Astrocyte (in vitro differentiated cells and primary cell): ENCODE results near the gene GLB1L2. TPM values are rescaled to one million over a fixed set of nuclear protein-coding genes. Genes with fewer than 3 reads are reported as not detected.

Experiments
- DNase-seq: peaks from one replicate; pipeline ENCODE4 v3.0.0-alpha.2; 2010; ENCODE audit warnings: low read depth
- FAIRE-seq: peaks from 2 replicates; lab custom pipeline; 2011; peaks lifted over from hg19 to GRCh38; lab: Jason Lieb, UNC
- H2AFZ ChIP-seq: 2 replicates; pipeline ENCODE4 v1.6.0; 2012; ENCODE audit warnings: low read depth, low read length, inconsistent platforms
- H3K27ac ChIP-seq: 2 replicates; pipeline ENCODE4 v1.5.1; 2011; ENCODE audit warnings: low read depth, low read length, inconsistent platforms
- H3K27me3 ChIP-seq: 2 replicates; pipeline ENCODE4 v1.6.0; 2011; ENCODE audit warnings: low read length, inconsistent platforms; ENCODE audit not compliant: insufficient read depth
- H3K36me3 ChIP-seq: 2 replicates; pipeline ENCODE4 v1.5.1; 2011; ENCODE audit warnings: low read length, inconsistent platforms; ENCODE audit not compliant: insufficient read depth
- H3K4me1 ChIP-seq: 2 replicates; pipeline ENCODE4 v1.5.1; 2011; ENCODE audit warnings: low read length, inconsistent platforms; ENCODE audit not compliant: insufficient read depth
- H3K4me2 ChIP-seq: 2 replicates; pipeline ENCODE4 v1.6.0; 2012; ENCODE audit warnings: low read length, inconsistent platforms
- H3K4me3 ChIP-seq: 2 replicates; pipeline ENCODE4 v1.5.1; 2011; ENCODE audit warnings: low read depth, mild to moderate bottlenecking, low read length, inconsistent platforms; ENCODE audit not compliant: insufficient read depth
- H3K79me2 ChIP-seq: 2 replicates; pipeline ENCODE4 v1.6.0; 2012; ENCODE audit warnings: mild to moderate bottlenecking, low read length, inconsistent platforms; ENCODE audit not compliant: insufficient read depth
- H3K9ac ChIP-seq: 2 replicates; pipeline ENCODE4 v1.6.0; 2012; ENCODE audit warnings: mild to moderate bottlenecking, low read length, inconsistent platforms
- H3K9me3 ChIP-seq: 2 replicates; pipeline ENCODE4 v1.5.1; 2012; ENCODE audit warnings: low read depth, mild to moderate bottlenecking, low read length, inconsistent platforms; ENCODE audit not compliant: insufficient read depth
- H4K20me1 ChIP-seq: 2 replicates; pipeline ENCODE4 v1.6.0; 2012; ENCODE audit warnings: low read length, inconsistent platforms; ENCODE audit not compliant: insufficient read depth
- H3K27ac Mint-ChIP-seq: one replicate; pipeline ENCODE4 v1.8.0; 2021; ENCODE audit warnings: mild to moderate bottlenecking, mixed read lengths; ENCODE audit not compliant: unreplicated experiment
- H3K27me3 Mint-ChIP-seq: one replicate; pipeline ENCODE4 v1.8.0; 2021; ENCODE audit warnings: low read depth, mixed read lengths; ENCODE audit not compliant: unreplicated experiment
- H3K36me3 Mint-ChIP-seq: one replicate; pipeline ENCODE4 v1.8.0; 2021; ENCODE audit warnings: low read depth, mixed read lengths; ENCODE audit not compliant: unreplicated experiment
- H3K4me1 Mint-ChIP-seq: one replicate; pipeline ENCODE4 v1.8.0; 2021; ENCODE audit warnings: low read depth, mixed read lengths; ENCODE audit not compliant: unreplicated experiment
- H3K4me3 Mint-ChIP-seq: one replicate; pipeline ENCODE4 v1.8.0; 2021; ENCODE audit warnings: mild to moderate bottlenecking, moderate library complexity, mixed read lengths; ENCODE audit not compliant: unreplicated experiment
- H3K9me3 Mint-ChIP-seq: one replicate; pipeline ENCODE4 v1.8.0; 2021; ENCODE audit warnings: mild to moderate bottlenecking, mixed read lengths; ENCODE audit not compliant: unreplicated experiment
- CTCF ChIP-seq: IDR thresholded peaks from 2 replicates; pipeline ENCODE4 v1.5.1; 2011; ENCODE audit warnings: low read depth, mild to moderate bottlenecking, inconsistent platforms, low read length, moderate library complexity; ENCODE audit not compliant: insufficient read depth
- EZH2 ChIP-seq: IDR thresholded peaks from 2 replicates; pipeline ENCODE4 v1.6.1; 2012; ENCODE audit warnings: mild to moderate bottlenecking, low read length, inconsistent platforms; ENCODE audit not compliant: insufficient read depth
- total RNA-seq: library from RNA; stranded (reverse); gene quantifications from 2 replicates; pipeline ENCODE4 v1.2.1, GENCODE V29; 2021

Gene GLB1L2
- total RNA-seq, 1 donor from 2014 or later, result 2.8 TPM

GRCh38 chr11:134367781-134368180 lies 36.0 kb downstream of the GLB1L2 start:
- Histone ChIP-seq H3K36me3 (no peaks in the 10 kb centered on the region), H2AFZ (no peak overlapping the region), H3K4me2 (no peak overlapping the region), H3K9me3 (no peaks in the 10 kb centered on the region), H3K27ac (no peak overlapping the region), H3K4me3 (no peak overlapping the region), H3K79me2 (no peaks in the 10 kb centered on the region), H3K27me3 (no peaks in the 10 kb centered on the region), H3K4me1 (no peaks in the 10 kb centered on the region), H4K20me1 (no peaks in the 10 kb centered on the region), H3K9ac (no peak overlapping the region)
- Mint-ChIP-seq H3K27ac (no peak overlapping the region), H3K4me1 (no peaks in the 10 kb centered on the region), H3K27me3 (peaks cover 45% of the 10 kb centered on the region), H3K9me3 (no peaks in the 10 kb centered on the region), H3K4me3 (no peak overlapping the region), H3K36me3 (no peaks in the 10 kb centered on the region)
- DNase-seq (no peak), FAIRE-seq (no peak)
- TF ChIP-seq CTCF (no peak), EZH2 (no peak)

DNA sequence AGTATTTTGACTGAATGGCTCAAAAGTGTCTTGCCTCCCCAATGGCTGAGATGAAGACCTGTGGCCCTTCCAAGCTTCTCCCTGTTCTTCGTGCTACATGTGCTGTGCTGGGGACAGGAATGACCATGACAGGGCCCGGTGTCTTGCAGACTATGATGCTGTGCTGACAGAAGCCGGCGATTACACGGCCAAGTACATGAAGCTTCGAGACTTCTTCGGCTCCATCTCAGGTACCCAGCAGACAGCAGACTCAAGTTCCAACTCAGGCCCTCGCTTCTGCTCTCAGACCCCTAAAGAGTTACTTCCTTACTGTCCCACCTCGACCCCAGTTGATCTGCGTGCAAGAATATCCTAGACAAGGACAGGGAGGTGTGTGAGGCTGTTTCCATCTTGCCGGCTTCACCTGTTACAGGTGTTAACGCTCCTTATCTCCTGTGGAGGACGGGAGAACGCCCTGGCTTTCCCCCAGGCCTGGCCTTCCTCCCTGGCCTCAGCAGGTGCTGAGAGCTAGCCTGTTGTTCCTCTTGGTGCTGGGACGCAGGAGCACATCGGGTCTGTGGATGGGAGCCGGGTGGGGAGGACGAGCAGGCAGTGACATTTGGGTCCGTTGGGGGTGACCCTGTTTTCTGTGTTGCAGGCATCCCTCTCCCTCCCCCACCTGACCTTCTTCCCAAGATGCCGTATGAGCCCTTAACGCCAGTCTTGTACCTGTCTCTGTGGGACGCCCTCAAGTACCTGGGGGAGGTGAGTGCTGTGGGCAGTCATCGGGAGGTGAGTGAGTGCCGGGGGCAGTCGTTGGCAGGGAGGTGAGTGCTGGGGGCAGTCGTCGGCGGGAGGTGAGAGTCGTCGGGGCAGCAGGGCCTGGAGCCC lies 38.1 kb downstream of the GLB1L2 start:
- Histone ChIP-seq H3K79me2 (no peaks in the 10 kb centered on the region), H3K4me3 (no peak overlapping the region), H3K27me3 (no peaks in the 10 kb centered on the region), H3K9ac (no peak overlapping the region), H3K36me3 (no peaks in the 10 kb centered on the region), H3K4me1 (no peaks in the 10 kb centered on the region), H3K27ac (no peak overlapping the region), H3K4me2 (no peak overlapping the region), H3K9me3 (no peaks in the 10 kb centered on the region), H2AFZ (no peak overlapping the region), H4K20me1 (no peaks in the 10 kb centered on the region)
- Mint-ChIP-seq H3K4me3 (no peak overlapping the region), H3K4me1 (no peaks in the 10 kb centered on the region), H3K36me3 (no peaks in the 10 kb centered on the region), H3K27ac (no peak overlapping the region), H3K9me3 (no peaks in the 10 kb centered on the region), H3K27me3 (peaks cover 39% of the 10 kb centered on the region)
- FAIRE-seq, result no peak
- TF ChIP-seq CTCF (no peak), EZH2 (no peak)
- DNase-seq, result no peak
